ENCODE results near the gene KCNT1. TPM values are rescaled to one million over a fixed set of nuclear protein-coding genes. Genes with fewer than 3 reads are reported as not detected.

Gene KCNT1
- total and polyA plus RNA-seq, 2 donors (not counting 3 experiments of a cell fraction or from before 2014, with no cell fraction given) = not detected

GRCh38 chr9:135750786-135751185 lies 48.8 kb downstream of the KCNT1 start:
- no peak overlapping the region for H3K9ac ChIP-seq (replicated peaks; ENCODE audit: extremely low read depth, insufficient read depth, low read length)
- H3K4me2 ChIP-seq (ENCODE audit: insufficient read depth, low read length) = no peak overlapping the region
- no peak for DNase-seq (ENCODE audit: low read depth, low spot score)
- no peak for TF ChIP-seq POLR2A (IDR thresholded peaks at IDR 0.05; ENCODE audit: low read depth, low read length)
- no peak for TF ChIP-seq FOS (IDR thresholded peaks at IDR 0.05; ENCODE audit: borderline replicate concordance, insufficient read depth, low read length)
- TF ChIP-seq POLR2AphosphoS5 (IDR thresholded peaks at IDR 0.05; ENCODE audit: insufficient read depth, low read depth, low read length) = no peak
- TF ChIP-seq MAX (IDR thresholded peaks at IDR 0.05; ENCODE audit: insufficient read depth, insufficient read length) = no peak
- TF ChIP-seq EZH2 (IDR thresholded peaks at IDR 0.05; ENCODE audit: borderline replicate concordance, low read depth, low read length, severe bottlenecking) = no peak
- TF ChIP-seq GATA2 (IDR thresholded peaks at IDR 0.05; ENCODE audit: insufficient read depth, insufficient read length, low read depth, low read length) = no peak
- no peak for TF ChIP-seq MYC (IDR thresholded peaks at IDR 0.05; ENCODE audit: low read depth, low read length)
- TF ChIP-seq CTCF (IDR thresholded peaks at IDR 0.05; ENCODE audit: extremely low read depth in 1 of 2, insufficient read depth in 1 of 2, low read depth in 1 of 2, low read length in 2 of 2) = no peak
- no peak for TF ChIP-seq JUN (IDR thresholded peaks at IDR 0.05; ENCODE audit: borderline replicate concordance, insufficient read depth, insufficient read length, low read depth)
- no peaks in the 10 kb centered on the region for H3K9me3 ChIP-seq (replicated peaks; ENCODE audit: control insufficient read depth, insufficient read depth, low read length)
- intact Hi-C loops (cut with micrococcal nuclease) = no loop called here
- no peaks in the 10 kb centered on the region for H3K79me2 ChIP-seq (ENCODE audit: control insufficient read depth, insufficient read depth, low read length)
- H2AFZ ChIP-seq (ENCODE audit: low read depth, low read length) = no peak overlapping the region
- no peaks in the 10 kb centered on the region for H3K27me3 ChIP-seq (ENCODE audit: control insufficient read depth in 2 of 2, insufficient read depth in 2 of 2, low read length in 2 of 2)
- H3K9me1 ChIP-seq (replicated peaks; ENCODE audit: control insufficient read depth, extremely low read depth, insufficient read depth, low read length) = no peaks in the 10 kb centered on the region
- no peaks in the 10 kb centered on the region for H3K36me3 ChIP-seq (ENCODE audit: control insufficient read depth in 2 of 2, extremely low read depth in 1 of 2, insufficient read depth in 2 of 2, low read length in 2 of 2)
- dilution Hi-C loops (cut with MboI; ENCODE audit: extremely low pct_ligation_motif_present, low sequenced_read_pairs) = no loop called here
- no TSS peak for BruUV-seq (replicated peaks)
- H4K20me1 ChIP-seq (replicated peaks; ENCODE audit: control insufficient read depth, extremely low read depth, insufficient read depth, low read length) = no peaks in the 10 kb centered on the region
- no peaks in the 10 kb centered on the region for H3K4me1 ChIP-seq (ENCODE audit: control insufficient read depth, extremely low read depth, insufficient read depth, low read length)
- H3K4me3 ChIP-seq (replicated peaks in 1 of 3; ENCODE audit: insufficient read depth in 1 of 3, low read depth in 1 of 3, low read length in 3 of 3) = no peak overlapping the region
- FAIRE-seq = no peak
- ChIA-PET POLR2A (no interaction called here), CTCF (no interaction called here)
- H3K27ac ChIP-seq (ENCODE audit: insufficient read depth, low read depth, low read length) = no peak overlapping the region
